Measurements from ENCODE around the gene TESK2. TPM values are rescaled to one million over a fixed set of nuclear protein-coding genes. Genes with fewer than 3 reads are reported as not detected.

The TESK2 gene
- total RNA-seq, 5 donors from 2014 or later (not counting 1 experiment from before 2014, with no cell fraction given), result 4.3 to 7.9 (median 5.5) TPM

DNA sequence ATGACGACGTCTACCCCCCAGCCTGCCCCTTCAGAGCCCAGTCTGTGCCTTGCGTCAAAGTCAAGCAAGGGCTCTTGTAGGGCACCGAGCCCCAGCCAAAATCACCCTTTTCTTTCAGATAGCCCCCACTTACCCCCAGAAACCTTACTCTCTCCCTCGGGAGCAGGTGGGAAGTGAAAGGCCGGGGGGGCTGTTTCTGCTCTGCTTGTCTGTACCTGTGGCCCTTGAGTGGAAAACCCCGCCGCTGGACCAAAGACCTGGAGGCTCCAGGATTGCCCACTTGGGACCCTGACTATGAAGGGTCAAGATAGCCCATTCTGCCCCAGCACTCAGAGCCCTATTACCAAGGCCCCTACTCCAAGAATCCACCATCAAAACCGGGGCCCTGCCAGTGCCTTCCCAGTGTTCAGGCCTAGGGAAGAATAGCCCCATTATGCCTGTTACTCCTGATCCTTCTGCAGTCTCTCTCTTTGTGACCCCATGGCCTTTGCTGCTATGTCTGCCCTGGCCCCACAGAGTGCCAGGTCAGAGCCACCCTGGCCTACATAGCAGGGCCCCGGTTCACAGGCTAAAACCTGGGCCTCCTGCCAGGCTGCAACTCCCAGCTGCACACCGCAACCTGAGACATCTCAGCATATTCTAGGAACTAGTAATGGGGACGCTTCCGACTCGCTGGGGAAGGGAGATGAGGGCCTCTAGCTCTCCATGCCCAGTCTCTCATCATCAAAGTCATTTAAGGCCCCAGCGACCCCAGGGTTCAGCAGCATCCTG, 186.5 kb downstream of the TESK2 start:
- H3K27ac ChIP-seq (ENCODE audit: low read length), result peak overlapping the region; percentile 94
- H3K4me1 ChIP-seq (ENCODE audit: control insufficient read depth in 1 of 2, extremely low read depth in 1 of 2, insufficient read depth in 2 of 2, low read length in 2 of 2), result peaks cover 2 to 18% of the 10 kb centered on the region in 2 experiments
- ChIA-PET CTCF (interaction anchor here (1.2 to 6.5 kb wide), 7 partner anchors 35 to 504 kb away, joined by 4 to 124 read pairs (median 8); partner anchors contain the start of genes MUTYH (in 2 of the 2), TOE1 (in 2 of the 2), HECTD3 (in 1 of the 2) and PLK3 (in 1 of the 2)), POLR2A (interaction anchor here (0.7 to 1.3 kb wide), 3 partner anchors 35 to 583 kb away, joined by 3 to 18 read pairs (median 12); partner anchors contain the start of genes BTBD19 (in 1 of the 2), MUTYH (in 1 of the 2) and TOE1 (in 1 of the 2))
- peak overlapping the region; percentile 54 to 62 for H3K4me3 ChIP-seq (ENCODE audit: control insufficient read depth in 1 of 2, extremely low read depth in 1 of 2, low read length in 1 of 2)
- Mint-ChIP-seq H3K27ac (peak overlapping the region; percentile 96 to 98), H3K9me3 (no peaks in the 10 kb centered on the region), H3K27me3 (no peaks in the 10 kb centered on the region), H3K4me3 (peak overlapping the region; percentile 88 to 90 (median 90)), H3K4me1 (peaks cover 19 to 32% (median 20%) of the 10 kb centered on the region in 3 donors), H3K36me3 (no peaks in the 10 kb centered on the region)
- DNase-seq (peak in 1 of 35 experiments; percentile 21), ATAC-seq (replicated peaks in 1 of 4) (peak in 2 of 4 experiments; percentile 0)
- WGBS (ENCODE audit: insufficient coverage), result 56% methylated on average over 5 of the region's 15 CpGs
- no peaks in the 10 kb centered on the region for H3K9me3 ChIP-seq
- H3K36me3 ChIP-seq (ENCODE audit: control insufficient read depth in 2 of 2, extremely low read depth in 1 of 2, insufficient read depth in 1 of 2, low read length in 1 of 2), result no peaks in the 10 kb centered on the region
- no peaks in the 10 kb centered on the region for H3K27me3 ChIP-seq (replicated peaks in 1 of 2; ENCODE audit: control insufficient read depth in 2 of 2, extremely low read depth in 1 of 2, insufficient read depth in 2 of 2, low read length in 1 of 2)

- no peaks in the 10 kb centered on the region for H3K36me3 Mint-ChIP-seq
- H3K4me3 ChIP-seq (ENCODE audit: control insufficient read depth in 1 of 2, extremely low read depth in 1 of 2, low read length in 1 of 2), result peak overlapping the region; percentile 62 to 72
- CTCF ChIA-PET, result interaction anchor here (0.5 to 6.5 kb wide), 55 partner anchors 11 to 1589 kb away, joined by 3 to 124 read pairs (median 4); partner anchors contain the start of genes MUTYH (in 2 of the 2), TOE1 (in 2 of the 2), ARMH1 (in 1 of the 2) and ATPAF1 (in 1 of the 2)
- DNase-seq (peak; percentile 91 to 98 (median 96)), ATAC-seq (replicated peaks in 1 of 4) (peak; percentile 85 to 91 (median 89))
- peaks cover 19 to 32% (median 20%) of the 10 kb centered on the region in 3 donors for H3K4me1 Mint-ChIP-seq
- POLR2A ChIA-PET, result interaction anchor here (0.6 to 1.3 kb wide), 19 partner anchors 11 to 943 kb away, joined by 3 to 32 read pairs (median 5); partner anchors contain the start of genes MUTYH (in 2 of the 2), TOE1 (in 2 of the 2), BTBD19 (in 1 of the 2) and HECTD3 (in 1 of the 2)
- H3K4me3 Mint-ChIP-seq, result peak overlapping the region; percentile 88 to 90 (median 90)
- H3K9me3 ChIP-seq, result no peaks in the 10 kb centered on the region
- no peaks in the 10 kb centered on the region for H3K27me3 ChIP-seq (replicated peaks in 1 of 2; ENCODE audit: control insufficient read depth in 2 of 2, extremely low read depth in 1 of 2, insufficient read depth in 2 of 2, low read length in 1 of 2)
- H3K27ac ChIP-seq (ENCODE audit: low read length), result peak overlapping the region; percentile 94
- WGBS (ENCODE audit: insufficient coverage), result under 1% methylated on average over 51 of the region's 68 CpGs
- peak overlapping the region; percentile 96 to 98 for H3K27ac Mint-ChIP-seq
- no peaks in the 10 kb centered on the region for H3K27me3 Mint-ChIP-seq
- H3K36me3 ChIP-seq (ENCODE audit: control insufficient read depth in 2 of 2, extremely low read depth in 1 of 2, insufficient read depth in 1 of 2, low read length in 1 of 2), result no peaks in the 10 kb centered on the region
- H3K4me1 ChIP-seq (ENCODE audit: control insufficient read depth in 1 of 2, extremely low read depth in 1 of 2, insufficient read depth in 2 of 2, low read length in 2 of 2), result peaks cover 2 to 18% of the 10 kb centered on the region in 2 experiments
- no peaks in the 10 kb centered on the region for H3K9me3 Mint-ChIP-seq
These were observed 187.2 kb downstream of the TESK2 start for GRCh38 chr1:45303520-45304310.

DNA sequence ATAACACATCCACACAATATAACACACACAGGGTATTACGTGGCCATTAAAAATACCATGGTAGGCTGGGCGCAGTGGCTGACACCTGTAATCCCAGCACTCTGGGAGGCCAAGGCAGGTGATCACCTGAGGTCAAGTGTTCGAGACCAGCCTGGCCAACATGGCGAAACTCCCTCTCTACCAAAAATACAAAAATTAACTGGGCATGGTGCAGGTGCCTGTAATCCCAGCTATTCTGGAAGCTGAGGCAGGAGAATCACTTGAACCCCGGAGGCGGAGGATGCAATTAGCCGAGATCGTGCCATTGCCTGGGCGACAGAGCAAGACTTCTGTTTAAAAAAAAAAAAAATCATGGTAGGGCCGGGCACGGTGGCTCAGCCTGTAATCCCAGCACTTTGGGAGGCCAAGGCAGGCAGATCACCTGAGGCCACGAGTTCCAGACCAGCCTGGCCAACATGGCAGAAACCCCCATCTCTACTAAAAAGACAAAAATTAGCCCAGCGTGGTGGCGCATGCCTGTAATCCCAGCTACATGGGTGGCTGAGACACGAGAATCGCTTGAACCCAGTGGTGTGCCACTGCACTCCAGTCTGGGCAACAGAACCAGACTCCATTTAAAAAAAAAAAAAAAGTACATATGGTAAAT, 188.3 kb downstream of the TESK2 start:
- 96% methylated on average over 7 of the region's 16 CpGs for WGBS (ENCODE audit: insufficient coverage)
- Histone ChIP-seq H3K9me3 (no peaks in the 10 kb centered on the region), H3K27ac (ENCODE audit: low read length) (no peak overlapping the region), H3K36me3 (ENCODE audit: control insufficient read depth in 2 of 2, extremely low read depth in 1 of 2, insufficient read depth in 1 of 2, low read length in 1 of 2) (no peaks in the 10 kb centered on the region), H3K4me3 (ENCODE audit: control insufficient read depth in 1 of 2, extremely low read depth in 1 of 2, low read length in 1 of 2) (peak overlapping the region; percentile 62 to 72), H3K27me3 (replicated peaks in 1 of 2; ENCODE audit: control insufficient read depth in 2 of 2, extremely low read depth in 1 of 2, insufficient read depth in 2 of 2, low read length in 1 of 2) (no peaks in the 10 kb centered on the region), H3K4me1 (ENCODE audit: control insufficient read depth in 1 of 2, extremely low read depth in 1 of 2, insufficient read depth in 2 of 2, low read length in 2 of 2) (peaks cover 2 to 18% of the 10 kb centered on the region in 2 experiments)
- CTCF ChIA-PET, result interaction anchor here (0.5 to 6.5 kb wide), 20 partner anchors 37 to 574 kb away, joined by 3 to 124 read pairs (median 6); partner anchors contain the start of genes MUTYH (in 2 of the 2), TOE1 (in 2 of the 2), UROD (in 2 of the 2) and CCDC163 (in 1 of the 2)
- POLR2A ChIA-PET, result interaction anchor here (0.6 to 1.1 kb wide), 5 partner anchors 12 to 291 kb away, joined by 3 to 32 read pairs (median 5); partner anchors contain the start of genes MUTYH (in 1 of the 2), PRDX1 (in 1 of the 2), TOE1 (in 1 of the 2) and UROD (in 1 of the 2)
- ATAC-seq (replicated peaks in 1 of 4) (no peak), DNase-seq (no peak)
- Mint-ChIP-seq H3K27ac (peak overlapping the region in 1 of 2 donors; percentile 28), H3K27me3 (no peaks in the 10 kb centered on the region), H3K4me3 (peak overlapping the region; percentile 88 to 90 (median 90)), H3K36me3 (no peaks in the 10 kb centered on the region), H3K4me1 (peaks cover 19 to 32% (median 20%) of the 10 kb centered on the region in 3 donors), H3K9me3 (no peaks in the 10 kb centered on the region)

DNA sequence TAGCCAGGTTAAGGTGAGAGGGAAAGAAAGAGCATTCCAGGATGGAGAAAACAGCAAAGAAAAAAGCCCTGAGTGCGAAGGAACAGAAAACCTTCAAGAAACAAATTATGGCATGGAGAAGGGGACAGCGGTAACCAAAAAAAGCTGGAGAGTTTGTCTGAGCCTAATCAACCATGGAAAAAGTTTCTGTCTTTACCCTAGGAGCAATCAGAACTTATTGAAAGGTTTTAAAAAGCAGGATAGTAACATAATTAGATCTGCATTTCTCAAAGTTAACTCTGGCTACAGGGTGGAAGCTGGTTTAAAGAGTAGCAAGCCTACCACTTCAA, 190.3 kb downstream of the TESK2 start:
- no peaks in the 10 kb centered on the region for H3K36me3 Mint-ChIP-seq
- no peaks in the 10 kb centered on the region for H3K27me3 Mint-ChIP-seq
- H3K4me1 Mint-ChIP-seq, result peaks cover 19 to 22% (median 20%) of the 10 kb centered on the region in 3 donors
- Histone ChIP-seq H3K4me3 (ENCODE audit: control insufficient read depth in 1 of 2, extremely low read depth in 1 of 2, low read length in 1 of 2) (no peak overlapping the region), H3K27me3 (replicated peaks in 1 of 2; ENCODE audit: control insufficient read depth in 2 of 2, extremely low read depth in 1 of 2, insufficient read depth in 2 of 2, low read length in 1 of 2) (no peaks in the 10 kb centered on the region), H3K9me3 (no peaks in the 10 kb centered on the region), H3K36me3 (ENCODE audit: control insufficient read depth in 2 of 2, extremely low read depth in 1 of 2, insufficient read depth in 1 of 2, low read length in 1 of 2) (no peaks in the 10 kb centered on the region), H3K27ac (ENCODE audit: low read length) (no peak overlapping the region), H3K4me1 (ENCODE audit: control insufficient read depth in 1 of 2, extremely low read depth in 1 of 2, insufficient read depth in 2 of 2, low read length in 2 of 2) (peaks cover 2 to 18% of the 10 kb centered on the region in 2 experiments)
- DNase-seq (no peak), ATAC-seq (replicated peaks in 1 of 4) (no peak)
- no peak overlapping the region for H3K4me3 Mint-ChIP-seq
- ChIA-PET CTCF (interaction anchor here (0.6 to 6.5 kb wide), 7 partner anchors 8 to 288 kb away, joined by 3 to 124 read pairs (median 9); partner anchors contain the start of genes HECTD3 (in 1 of the 2), MUTYH (in 1 of the 2), TOE1 (in 1 of the 2) and UROD (in 1 of the 2)), POLR2A (no interaction called here)
- H3K9me3 Mint-ChIP-seq, result no peaks in the 10 kb centered on the region
- WGBS (ENCODE audit: insufficient coverage), result no CpG with 5 or more reads among the region's 2 CpGs
- no peak overlapping the region for H3K27ac Mint-ChIP-seq

DNA sequence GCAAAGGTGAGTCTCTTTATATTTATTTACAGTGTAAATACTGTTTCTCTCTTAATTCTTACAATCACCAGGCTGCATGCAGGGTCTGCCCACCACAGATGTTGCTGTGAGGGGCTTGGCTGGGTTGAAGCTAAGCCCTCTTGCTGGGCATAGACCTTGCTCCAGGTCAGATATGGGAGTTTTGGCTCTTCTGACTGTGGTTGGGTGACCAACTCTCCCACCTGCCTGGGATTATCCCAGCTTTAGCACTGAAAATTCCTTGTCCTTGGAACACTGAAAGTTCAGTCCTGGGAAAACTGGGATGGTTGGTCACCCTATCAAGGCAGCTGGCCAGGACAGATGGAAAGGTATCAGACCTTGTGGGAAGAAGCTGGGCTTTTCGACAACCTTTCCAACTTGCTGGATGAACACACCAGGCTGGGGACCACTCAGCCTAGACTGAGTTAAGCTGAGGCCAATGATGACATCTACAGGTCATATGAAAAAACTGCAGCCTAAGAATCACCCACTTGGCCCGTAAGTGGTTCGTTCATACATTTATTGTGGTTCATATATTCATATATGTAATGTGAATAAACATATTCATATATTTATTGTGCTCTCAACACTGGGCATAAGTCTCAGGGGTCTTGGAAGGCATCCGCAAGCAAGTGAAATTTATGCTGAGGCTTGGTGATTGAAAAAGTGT, 190.8 kb downstream of the TESK2 start:
- H3K9me3 ChIP-seq, result no peaks in the 10 kb centered on the region
- peaks cover 2 to 18% of the 10 kb centered on the region in 2 experiments for H3K4me1 ChIP-seq (ENCODE audit: control insufficient read depth in 1 of 2, extremely low read depth in 1 of 2, insufficient read depth in 2 of 2, low read length in 2 of 2)
- no peaks in the 10 kb centered on the region for H3K36me3 ChIP-seq (ENCODE audit: control insufficient read depth in 2 of 2, extremely low read depth in 1 of 2, insufficient read depth in 1 of 2, low read length in 1 of 2)
- H3K4me3 Mint-ChIP-seq, result no peak overlapping the region
- WGBS (ENCODE audit: insufficient coverage), result 71% methylated on average over 1 of the region's 4 CpGs
- no peak overlapping the region for H3K4me3 ChIP-seq (ENCODE audit: control insufficient read depth in 1 of 2, extremely low read depth in 1 of 2, low read length in 1 of 2)
- no peak overlapping the region for H3K27ac Mint-ChIP-seq
- DNase-seq (peak in 25 of 35 experiments; percentile 2 to 78 (median 21)), ATAC-seq (replicated peaks in 1 of 4) (no peak)
- no peaks in the 10 kb centered on the region for H3K27me3 Mint-ChIP-seq
- no peaks in the 10 kb centered on the region for H3K9me3 Mint-ChIP-seq
- CTCF ChIA-PET, result interaction anchor here (0.6 to 6.5 kb wide), 10 partner anchors 8 to 507 kb away, joined by 3 to 124 read pairs (median 4); partner anchors contain the start of genes HECTD3 (in 1 of the 2), TESK2 (in 1 of the 2) and UROD (in 1 of the 2)
- POLR2A ChIA-PET, result no interaction called here
- H3K27ac ChIP-seq (ENCODE audit: low read length), result no peak overlapping the region
- H3K27me3 ChIP-seq (replicated peaks in 1 of 2; ENCODE audit: control insufficient read depth in 2 of 2, extremely low read depth in 1 of 2, insufficient read depth in 2 of 2, low read length in 1 of 2), result no peaks in the 10 kb centered on the region
- H3K4me1 Mint-ChIP-seq, result peaks cover 17 to 20% (median 18%) of the 10 kb centered on the region in 3 donors
- H3K36me3 Mint-ChIP-seq, result no peaks in the 10 kb centered on the region
